Coronary artery (tissue), 2 donors: Measurements from ENCODE around the gene PRM2.

Experiments
- DNase-seq: peaks from one replicate; pipeline ENCODE4 v3.0.0-alpha.2; 2017; ENCODE audit warnings: low spot score
- H3K27ac ChIP-seq, 2 donors: fragments of 200-600 bp; sonication (generic); one replicate each; pipeline ENCODE4 v1.5.1; 2016 to 2019
- H3K4me3 ChIP-seq: fragments of 200-600 bp; sonication (generic); 2 replicates; pipeline ENCODE4 v1.5.1; 2016; ENCODE audit warnings: mild to moderate bottlenecking, moderate library complexity
- TF ChIP-seq, protein P1 (sequence below): fragments of 200-600 bp; sonication (generic); IDR thresholded peaks from one replicate; pipeline ENCODE4 v1.5.1; 2019; ENCODE audit warnings: antibody characterized with exemption

PRM2 gene

GRCh38 chr16:11249233-11250061 lies 26.8 kb downstream of the PRM2 start:
- Histone ChIP-seq H3K27ac (no peak overlapping the region), H3K4me3 (no peak overlapping the region)
- TF ChIP-seq, protein P1, sequence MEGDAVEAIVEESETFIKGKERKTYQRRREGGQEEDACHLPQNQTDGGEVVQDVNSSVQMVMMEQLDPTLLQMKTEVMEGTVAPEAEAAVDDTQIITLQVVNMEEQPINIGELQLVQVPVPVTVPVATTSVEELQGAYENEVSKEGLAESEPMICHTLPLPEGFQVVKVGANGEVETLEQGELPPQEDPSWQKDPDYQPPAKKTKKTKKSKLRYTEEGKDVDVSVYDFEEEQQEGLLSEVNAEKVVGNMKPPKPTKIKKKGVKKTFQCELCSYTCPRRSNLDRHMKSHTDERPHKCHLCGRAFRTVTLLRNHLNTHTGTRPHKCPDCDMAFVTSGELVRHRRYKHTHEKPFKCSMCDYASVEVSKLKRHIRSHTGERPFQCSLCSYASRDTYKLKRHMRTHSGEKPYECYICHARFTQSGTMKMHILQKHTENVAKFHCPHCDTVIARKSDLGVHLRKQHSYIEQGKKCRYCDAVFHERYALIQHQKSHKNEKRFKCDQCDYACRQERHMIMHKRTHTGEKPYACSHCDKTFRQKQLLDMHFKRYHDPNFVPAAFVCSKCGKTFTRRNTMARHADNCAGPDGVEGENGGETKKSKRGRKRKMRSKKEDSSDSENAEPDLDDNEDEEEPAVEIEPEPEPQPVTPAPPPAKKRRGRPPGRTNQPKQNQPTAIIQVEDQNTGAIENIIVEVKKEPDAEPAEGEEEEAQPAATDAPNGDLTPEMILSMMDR, result no peak
- DNase-seq, result no peak

DNA sequence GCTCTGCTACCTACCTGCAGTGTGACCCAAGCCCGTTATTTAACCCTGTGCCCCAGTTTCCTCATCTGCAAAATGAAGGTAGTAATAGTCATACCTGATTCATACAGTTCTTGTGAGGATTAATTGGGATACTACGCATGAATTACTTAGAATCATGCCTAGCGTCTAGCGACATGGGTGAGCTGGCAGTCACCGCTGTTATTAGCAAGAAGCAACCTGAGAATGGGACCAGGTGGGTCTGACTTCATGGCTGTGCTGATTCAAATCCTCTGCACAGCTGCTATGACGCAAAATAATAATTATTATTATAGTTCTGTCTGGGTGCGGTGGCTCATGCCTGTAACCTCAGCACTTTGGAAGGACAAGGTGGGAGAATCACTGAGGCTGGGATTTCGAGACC lies 28.1 kb downstream of the PRM2 start:
- Histone ChIP-seq H3K27ac (no peak overlapping the region), H3K4me3 (no peak overlapping the region)
- DNase-seq, result no peak
- TF ChIP-seq, protein P1, result no peak

DNA sequence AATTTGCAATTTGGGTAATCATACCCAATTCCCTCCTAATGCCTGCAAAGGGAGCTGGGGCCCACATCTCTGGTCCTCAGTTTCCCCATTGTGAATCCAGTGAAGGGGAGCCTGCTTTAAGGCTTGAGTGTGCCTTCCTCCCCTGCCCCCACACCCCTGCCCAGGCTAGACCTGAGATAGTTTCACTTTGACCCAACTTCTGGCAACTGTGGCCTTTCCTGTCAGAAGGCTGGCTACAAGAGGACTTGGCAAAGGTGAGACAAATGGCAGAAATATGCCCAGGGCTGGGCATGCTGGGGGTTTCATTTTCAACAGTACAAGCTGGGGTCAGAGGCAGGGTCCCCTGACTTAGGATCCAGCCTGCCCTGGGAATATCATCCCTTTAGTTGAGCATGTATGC lies 30.3 kb downstream of the PRM2 start:
- no peak overlapping the region for H3K27ac ChIP-seq
- H3K4me3 ChIP-seq, result no peak overlapping the region
- DNase-seq, result no peak
- TF ChIP-seq, protein P1, result no peak

GRCh38 chr16:11245222-11245737 lies 31.0 kb downstream of the PRM2 start:
- Histone ChIP-seq H3K4me3 (no peak overlapping the region), H3K27ac (no peak overlapping the region)
- no peak for DNase-seq
- TF ChIP-seq, protein P1, result no peak

GRCh38 chr16:11242658-11243057 lies 33.6 kb downstream of the PRM2 start:
- no peak for DNase-seq

GRCh38 chr16:11241480-11242204 lies 34.6 kb downstream of the PRM2 start:
- Histone ChIP-seq H3K27ac (no peak overlapping the region), H3K4me3 (no peak overlapping the region)
- TF ChIP-seq, protein P1, result no peak
- no peak for DNase-seq

More at GRCh38 chr16:11242658-11243057, 33.6 kb downstream of the PRM2 start:
- TF ChIP-seq, protein P1, result no peak
- no peak overlapping the region for H3K27ac ChIP-seq
- no peak overlapping the region for H3K4me3 ChIP-seq
